22Rv1 (cell line): ENCODE results near the gene AFDN.

ENCODE experiments used
- CTCF ChIP-seq: fragments of 450-650 bp; IDR thresholded peaks from 2 replicates; pipeline ENCODE4 v1.5.1; 2017; ENCODE audit warnings: mild to moderate bottlenecking
- ZFX ChIP-seq: fragments of 450-650 bp; IDR thresholded peaks from 2 replicates; pipeline ENCODE4 v1.6.1; 2017; ENCODE audit warnings: antibody characterized with exemption, borderline replicate concordance

DNA sequence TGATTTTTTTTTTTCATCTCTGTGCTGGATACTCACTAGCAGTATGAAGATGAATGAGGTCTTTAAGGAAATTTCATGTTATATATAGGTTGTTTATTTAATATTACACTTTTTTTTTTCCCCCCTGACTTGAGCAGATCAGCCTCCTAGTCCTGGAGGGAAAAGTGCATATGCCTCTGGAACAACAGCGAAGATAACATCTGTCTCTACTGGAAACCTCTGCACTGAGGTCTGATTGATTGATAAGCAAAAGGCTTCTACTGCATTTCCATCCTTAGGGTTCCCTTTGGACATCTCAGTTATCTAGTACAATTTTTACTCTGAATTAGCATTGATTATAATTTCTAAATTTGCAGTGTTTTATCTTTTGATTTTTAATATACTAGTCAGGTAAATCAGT, 121.0 kb downstream of the AFDN start:
- TF ChIP-seq CTCF, result no peak
- TF ChIP-seq ZFX, result no peak
